OCI-LY1 (cell line): ENCODE measurements around the gene ACTRT2.

Source experiments
- H2AFZ ChIP-seq: fragments of 200-600 bp; sonication (generic), shearing (Covaris generic); 2 replicates; pipeline ENCODE4 v1.6.0; 2014; ENCODE audit warnings: antibody characterized with exemption, mild to moderate bottlenecking, low read length
- H3F3A ChIP-seq: fragments of 200-600 bp; sonication (generic), shearing (Covaris generic); 2 replicates; pipeline ENCODE4 v1.6.0; 2014; ENCODE audit warnings: mild to moderate bottlenecking, antibody characterized with exemption, low read length, moderate library complexity; ENCODE audit not compliant: insufficient read depth
- H3K27ac ChIP-seq: fragments of 200-600 bp; sonication (generic); 2 replicates; pipeline ENCODE4 v1.5.1; 2014; ENCODE audit warnings: low read length, mixed run types, mild to moderate bottlenecking, low read depth; ENCODE audit not compliant: poor library complexity, severe bottlenecking
- H3K27me3 ChIP-seq: fragments of 200-600 bp; sonication (generic); 2 replicates; pipeline ENCODE4 v1.6.0; 2014; ENCODE audit warnings: antibody characterized with exemption, mild to moderate bottlenecking, low read length, moderate library complexity; ENCODE audit not compliant: insufficient read depth
- H3K36me3 ChIP-seq: fragments of 200-600 bp; sonication (generic); 2 replicates; pipeline ENCODE4 v1.6.1; 2014; ENCODE audit warnings: mild to moderate bottlenecking, antibody characterized with exemption, low read length, moderate library complexity, mixed read lengths; ENCODE audit not compliant: insufficient read depth
- H3K4me1 ChIP-seq: fragments of 200-600 bp; sonication (generic); 2 replicates; pipeline ENCODE4 v1.5.1; 2014; ENCODE audit warnings: mild to moderate bottlenecking, low read length, moderate library complexity; ENCODE audit not compliant: insufficient read depth, severe bottlenecking
- H3K4me2 ChIP-seq: fragments of 200-600 bp; sonication (generic), shearing (Covaris generic); 2 replicates; pipeline ENCODE4 v1.6.1; 2014; ENCODE audit warnings: low read length
- H3K4me3 ChIP-seq: fragments of 200-600 bp; sonication (generic); 2 replicates; pipeline ENCODE4 v1.5.1; 2014; ENCODE audit warnings: low read length, low read depth, mild to moderate bottlenecking, mixed read lengths; ENCODE audit not compliant: poor library complexity, severe bottlenecking
- H3K79me2 ChIP-seq: fragments of 200-600 bp; shearing (Covaris generic); 2 replicates; pipeline ENCODE4 v1.6.1; 2016; ENCODE audit warnings: mixed run types, low read length, mixed read lengths; ENCODE audit not compliant: insufficient read depth
- H3K9ac ChIP-seq: fragments of 200-600 bp; sonication (generic), shearing (Covaris generic); 2 replicates; pipeline ENCODE4 v1.6.1; 2014; ENCODE audit warnings: mild to moderate bottlenecking, low read length, mixed read lengths
- H3K9me2 ChIP-seq: fragments of 200-600 bp; sonication (generic), shearing (Covaris generic); 2 replicates; pipeline ENCODE4 v1.6.1; 2014; ENCODE audit warnings: low read depth, mild to moderate bottlenecking, low read length, mixed read lengths
- H3K9me3 ChIP-seq: fragments of 200-600 bp; shearing (Covaris generic); 2 replicates; pipeline ENCODE4 v1.6.1; 2014; ENCODE audit warnings: low read length, mixed read lengths
- H4K20me1 ChIP-seq: fragments of 200-600 bp; sonication (generic), shearing (Covaris generic); 2 replicates; pipeline ENCODE4 v1.6.0; 2016; ENCODE audit warnings: mild to moderate bottlenecking, low read length; ENCODE audit not compliant: insufficient read depth
- CTCF ChIP-seq: fragments of 200-600 bp; sonication (generic), shearing (Covaris generic); IDR thresholded peaks from 2 replicates; pipeline ENCODE4 v1.5.1; 2017; ENCODE audit warnings: mild to moderate bottlenecking, antibody characterized with exemption, low read length, moderate library complexity, mixed read lengths
- EZH2 ChIP-seq: fragments of 200-600 bp; sonication (generic), shearing (Covaris generic); IDR thresholded peaks from 2 replicates; pipeline ENCODE4 v1.8.0; 2017; ENCODE audit warnings: borderline replicate concordance, mixed run types, mild to moderate bottlenecking, antibody characterized with exemption, low read length, moderate library complexity, mixed read lengths

Gene ACTRT2

GRCh38 chr1:3032371-3033039 is 11.2 kb downstream of the ACTRT2 start:
- H3K9ac ChIP-seq: no peak overlapping the region
- H3K79me2 ChIP-seq: no peaks in the 10 kb centered on the region
- no peak overlapping the region for H3K27ac ChIP-seq
- H2AFZ ChIP-seq: no peak overlapping the region
- H3K27me3 ChIP-seq: no peaks in the 10 kb centered on the region
- no peaks in the 10 kb centered on the region for H3K9me3 ChIP-seq
- H3K4me2 ChIP-seq: no peak overlapping the region
- no peak for TF ChIP-seq EZH2
- TF ChIP-seq CTCF: no peak
- H3K4me3 ChIP-seq: no peak overlapping the region
- no peaks in the 10 kb centered on the region for H4K20me1 ChIP-seq
- no peaks in the 10 kb centered on the region for H3K36me3 ChIP-seq
- H3F3A ChIP-seq: no peaks in the 10 kb centered on the region
- H3K4me1 ChIP-seq: no peaks in the 10 kb centered on the region
- no peaks in the 10 kb centered on the region for H3K9me2 ChIP-seq

- H3K4me2 ChIP-seq: no peak overlapping the region
- no peaks in the 10 kb centered on the region for H3F3A ChIP-seq
- no peak overlapping the region for H3K9ac ChIP-seq
- TF ChIP-seq EZH2 (no peak), CTCF (no peak)
- H3K4me1 ChIP-seq: no peaks in the 10 kb centered on the region
- no peaks in the 10 kb centered on the region for H4K20me1 ChIP-seq
- H3K79me2 ChIP-seq: no peaks in the 10 kb centered on the region
- no peak overlapping the region for H3K4me3 ChIP-seq
- H3K9me3 ChIP-seq: no peaks in the 10 kb centered on the region
- H2AFZ ChIP-seq: no peak overlapping the region
- no peaks in the 10 kb centered on the region for H3K9me2 ChIP-seq
- H3K27me3 ChIP-seq: no peaks in the 10 kb centered on the region
- no peaks in the 10 kb centered on the region for H3K36me3 ChIP-seq
- no peak overlapping the region for H3K27ac ChIP-seq
These were observed 11.9 kb downstream of the ACTRT2 start for GRCh38 chr1:3033040-3033789.

GRCh38 chr1:3033790-3034090 is 12.5 kb downstream of the ACTRT2 start:
- Histone ChIP-seq H4K20me1 (no peaks in the 10 kb centered on the region), H3K4me2 (no peak overlapping the region), H3K9me2 (no peaks in the 10 kb centered on the region), H3K9ac (no peak overlapping the region), H3F3A (no peaks in the 10 kb centered on the region), H3K36me3 (no peaks in the 10 kb centered on the region), H3K9me3 (no peaks in the 10 kb centered on the region), H3K79me2 (no peaks in the 10 kb centered on the region), H3K4me3 (no peak overlapping the region), H3K4me1 (no peaks in the 10 kb centered on the region), H3K27me3 (no peaks in the 10 kb centered on the region), H3K27ac (no peak overlapping the region), H2AFZ (no peak overlapping the region)
- no peak for TF ChIP-seq CTCF
- no peak for TF ChIP-seq EZH2
